AG09309 (cell line): ENCODE data around the gene C2orf49.

ENCODE experiments used
- DNase-seq: peaks from one replicate; pipeline ENCODE4 v3.0.0-alpha.2; 2010; ENCODE audit warnings: low read depth
- H3K4me3 ChIP-seq: 2 replicates; pipeline ENCODE4 v1.5.1; 2011; ENCODE audit warnings: mild to moderate bottlenecking, low read depth, low read length, moderate library complexity; ENCODE audit not compliant: control insufficient read depth
- CTCF ChIP-seq: IDR thresholded peaks from 2 replicates; pipeline ENCODE4 v1.5.1; 2011; ENCODE audit warnings: mild to moderate bottlenecking, low read depth, low read length, inconsistent platforms; ENCODE audit not compliant: insufficient read depth, control insufficient read depth; ENCODE audit errors: missing control alignments

The C2orf49 gene

GRCh38 chr2:105373344-105373781, 36.0 kb downstream of the C2orf49 start:
- no peak overlapping the region for H3K4me3 ChIP-seq
- no peak for TF ChIP-seq CTCF
- DNase-seq: no peak

GRCh38 chr2:105373895-105374401, 36.6 kb downstream of the C2orf49 start:
- no peak for TF ChIP-seq CTCF
- no peak for DNase-seq
- no peak overlapping the region for H3K4me3 ChIP-seq

GRCh38 chr2:105375001-105375561, 37.7 kb downstream of the C2orf49 start:
- H3K4me3 ChIP-seq: no peak overlapping the region
- TF ChIP-seq CTCF: no peak
- no peak for DNase-seq

GRCh38 chr2:105376010-105376409, 38.7 kb downstream of the C2orf49 start:
- no peak for DNase-seq
- no peak overlapping the region for H3K4me3 ChIP-seq
- TF ChIP-seq CTCF: no peak

GRCh38 chr2:105376789-105377240, 39.5 kb downstream of the C2orf49 start:
- H3K4me3 ChIP-seq: no peak overlapping the region
- DNase-seq: no peak
- TF ChIP-seq CTCF: no peak

- no peak for TF ChIP-seq CTCF
- H3K4me3 ChIP-seq: no peak overlapping the region
- no peak for DNase-seq
Measured at GRCh38 chr2:105377871-105378270, 40.5 kb downstream of the C2orf49 start.

GRCh38 chr2:105378276-105378840, 41.0 kb downstream of the C2orf49 start:
- H3K4me3 ChIP-seq: no peak overlapping the region
- TF ChIP-seq CTCF: no peak
- no peak for DNase-seq
